ENCODE data around the gene EXOC6B.
"Not testable (repeated sequence)": the region's sequence is repeated elsewhere in the genome, so short reads cannot be mapped to it uniquely, and the experiment has no call there.

EXOC6B gene

DNA sequence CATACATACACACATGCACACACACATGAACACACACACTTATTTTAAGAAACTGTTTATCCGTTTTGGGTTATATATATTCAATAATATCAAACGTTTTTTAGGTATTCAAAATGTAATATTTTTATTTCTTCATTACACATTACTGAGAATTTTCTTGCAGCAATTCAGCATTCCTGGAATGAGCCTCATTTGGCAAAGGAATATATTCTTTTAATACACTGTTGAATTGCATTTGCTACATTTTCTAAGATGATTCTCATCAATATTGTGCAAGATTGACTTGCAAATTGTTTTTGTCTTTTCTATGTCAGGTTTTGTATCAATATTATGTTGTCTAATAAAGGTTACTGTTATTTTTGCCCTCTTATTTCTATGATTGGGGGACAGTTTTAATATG, 402.1 kb downstream of the EXOC6B start:
- no peak overlapping the region for H3K4me3 ChIP-seq (ENCODE audit: low read depth, low read length)
- TF ChIP-seq, protein P1, sequence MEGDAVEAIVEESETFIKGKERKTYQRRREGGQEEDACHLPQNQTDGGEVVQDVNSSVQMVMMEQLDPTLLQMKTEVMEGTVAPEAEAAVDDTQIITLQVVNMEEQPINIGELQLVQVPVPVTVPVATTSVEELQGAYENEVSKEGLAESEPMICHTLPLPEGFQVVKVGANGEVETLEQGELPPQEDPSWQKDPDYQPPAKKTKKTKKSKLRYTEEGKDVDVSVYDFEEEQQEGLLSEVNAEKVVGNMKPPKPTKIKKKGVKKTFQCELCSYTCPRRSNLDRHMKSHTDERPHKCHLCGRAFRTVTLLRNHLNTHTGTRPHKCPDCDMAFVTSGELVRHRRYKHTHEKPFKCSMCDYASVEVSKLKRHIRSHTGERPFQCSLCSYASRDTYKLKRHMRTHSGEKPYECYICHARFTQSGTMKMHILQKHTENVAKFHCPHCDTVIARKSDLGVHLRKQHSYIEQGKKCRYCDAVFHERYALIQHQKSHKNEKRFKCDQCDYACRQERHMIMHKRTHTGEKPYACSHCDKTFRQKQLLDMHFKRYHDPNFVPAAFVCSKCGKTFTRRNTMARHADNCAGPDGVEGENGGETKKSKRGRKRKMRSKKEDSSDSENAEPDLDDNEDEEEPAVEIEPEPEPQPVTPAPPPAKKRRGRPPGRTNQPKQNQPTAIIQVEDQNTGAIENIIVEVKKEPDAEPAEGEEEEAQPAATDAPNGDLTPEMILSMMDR (IDR thresholded peaks at IDR 0.05; ENCODE audit: low read depth, low read length) = no peak

DNA sequence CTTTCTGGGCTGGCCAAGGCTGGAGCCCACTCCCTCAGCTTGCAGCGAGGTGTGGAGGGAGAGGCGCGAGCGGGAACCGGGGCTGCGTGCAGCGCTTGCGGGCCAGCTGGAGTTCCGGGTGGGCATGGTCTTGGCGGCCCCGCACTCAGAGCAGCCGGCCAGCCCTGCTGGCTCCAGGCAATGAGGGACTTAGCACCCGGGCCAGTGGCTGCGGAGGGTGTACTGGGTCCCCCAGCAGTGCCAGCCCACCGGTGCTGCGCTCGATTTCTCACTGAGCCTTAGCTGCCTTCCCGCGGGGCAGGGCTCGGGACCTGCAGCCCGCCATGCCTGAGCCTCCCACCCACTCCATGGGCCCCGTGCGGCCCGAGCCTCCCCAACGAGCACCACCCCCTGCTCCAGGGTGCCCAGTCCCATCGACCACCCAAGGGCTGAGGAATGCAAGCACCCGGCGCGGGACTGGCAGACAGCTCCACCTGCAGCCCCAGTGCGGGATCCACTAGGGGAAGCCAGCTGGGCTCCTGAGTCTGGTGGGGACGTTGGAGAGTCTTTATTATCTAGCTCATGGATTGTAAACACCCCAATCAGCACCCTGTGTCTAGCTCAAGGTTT, 404.0 kb downstream of the EXOC6B start:
- H3K4me3 ChIP-seq (ENCODE audit: low read depth, low read length) = not testable (repeated sequence)

DNA sequence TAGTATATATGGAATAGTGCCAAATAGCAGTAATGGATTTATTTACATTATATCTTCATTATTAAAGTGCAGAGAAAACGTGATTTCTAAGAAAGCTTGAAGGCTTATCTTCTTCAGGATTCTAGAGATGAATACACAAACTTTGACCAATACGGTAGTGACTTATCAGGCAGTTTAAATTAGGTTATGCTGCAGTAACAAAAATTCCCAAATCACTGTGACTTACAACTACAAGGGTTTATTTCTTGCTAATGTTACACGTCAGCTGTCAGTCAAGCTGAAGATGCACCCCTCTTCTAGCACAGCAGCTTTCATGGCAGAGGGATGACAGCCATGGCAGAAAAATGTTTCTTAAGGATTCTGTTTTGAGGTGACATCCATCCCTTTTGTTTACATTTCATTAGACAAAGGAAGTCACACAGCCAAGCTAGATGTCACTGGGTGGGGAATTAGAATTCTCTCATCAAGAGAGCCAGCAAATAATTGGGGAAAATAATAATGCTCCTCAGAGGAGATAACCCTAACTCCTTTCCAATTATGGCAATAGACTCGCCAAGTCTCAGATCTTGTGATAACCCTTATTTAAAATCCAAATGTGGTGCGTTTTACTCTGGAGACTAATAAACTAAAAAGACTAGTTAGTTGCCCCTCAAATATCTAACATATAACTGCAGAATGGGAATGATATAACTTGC, 409.9 kb downstream of the EXOC6B start:
- H3K4me3 ChIP-seq (ENCODE audit: low read depth, low read length) = no peak overlapping the region
- TF ChIP-seq, protein P1 (IDR thresholded peaks at IDR 0.05; ENCODE audit: low read depth, low read length) = no peak

DNA sequence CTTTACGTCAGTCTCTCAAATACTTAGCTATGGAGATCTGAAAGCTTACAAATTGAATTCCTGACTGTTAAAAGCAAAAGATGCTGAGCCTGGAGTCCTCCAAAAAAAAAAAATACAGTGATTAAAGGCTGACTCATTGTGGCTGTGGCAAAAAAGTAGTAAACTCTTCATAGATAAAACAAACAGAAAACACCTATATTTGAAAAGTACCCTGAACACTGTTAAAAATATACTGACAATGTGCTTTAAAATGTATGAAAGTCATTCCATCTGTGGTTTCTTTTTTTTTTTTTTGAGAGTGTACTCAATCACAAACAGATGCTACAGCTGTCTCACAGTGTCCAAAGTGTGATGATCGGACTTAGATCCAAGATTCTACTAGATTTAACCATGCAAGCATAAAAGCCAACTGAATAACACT, 410.6 kb downstream of the EXOC6B start:
- TF ChIP-seq, protein P1 (IDR thresholded peaks at IDR 0.05; ENCODE audit: low read depth, low read length) = no peak
- H3K4me3 ChIP-seq (ENCODE audit: low read depth, low read length) = no peak overlapping the region

DNA sequence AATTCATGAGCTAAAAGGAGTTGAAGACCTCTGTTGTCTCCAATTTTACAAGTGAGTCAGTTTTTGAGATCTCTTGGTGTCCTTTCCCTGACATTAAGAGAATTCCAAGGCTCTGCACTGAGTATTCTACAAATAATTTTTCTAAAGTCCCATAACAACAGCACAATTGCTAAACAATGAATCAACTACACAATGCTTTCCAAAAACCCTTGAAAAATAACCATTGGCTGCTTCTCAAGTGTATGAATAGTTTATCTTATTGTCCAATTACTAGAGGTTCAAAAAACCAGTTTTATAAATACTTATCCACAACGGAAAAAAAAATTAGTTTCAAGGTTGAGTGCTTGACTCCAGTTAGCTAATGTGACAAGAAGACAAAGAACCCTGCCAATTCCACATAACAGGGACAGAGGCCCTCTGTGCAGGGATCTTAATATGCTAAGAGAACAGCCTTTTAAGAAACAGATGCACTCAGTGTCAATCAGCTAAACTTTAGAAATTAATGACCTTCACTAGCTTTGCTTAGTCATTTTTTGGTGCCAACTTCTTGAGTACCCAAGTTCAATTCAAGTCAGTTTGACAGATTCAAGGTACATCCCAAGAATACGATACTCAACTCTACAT, 411.6 kb downstream of the EXOC6B start:
- TF ChIP-seq, protein P1 (IDR thresholded peaks at IDR 0.05; ENCODE audit: low read depth, low read length) = no peak

DNA sequence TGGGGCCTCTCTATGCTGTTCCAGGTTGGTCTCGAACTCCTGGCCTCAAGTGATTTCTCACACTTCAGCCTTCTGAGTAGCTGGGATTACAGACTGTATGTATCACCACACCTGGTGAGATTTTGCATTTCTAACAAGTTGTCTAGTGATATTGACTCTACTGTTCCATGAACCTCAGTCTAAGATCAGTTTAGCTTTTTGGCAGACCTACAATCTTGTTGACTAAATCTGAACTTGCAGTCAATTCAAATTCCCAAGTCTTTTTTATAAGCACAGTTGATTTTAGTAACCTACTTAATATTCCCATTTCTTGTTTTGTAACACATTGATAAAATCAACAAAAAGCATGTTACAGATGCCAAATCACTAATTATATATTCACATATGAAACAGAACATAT, 412.1 kb downstream of the EXOC6B start:
- no peak overlapping the region for H3K4me3 ChIP-seq (ENCODE audit: low read depth, low read length)
- TF ChIP-seq, protein P1 (IDR thresholded peaks at IDR 0.05; ENCODE audit: low read depth, low read length) = no peak

More for the DNA sequence above, 411.6 kb downstream of the EXOC6B start:
- no peak overlapping the region for H3K4me3 ChIP-seq (ENCODE audit: low read depth, low read length)

DNA sequence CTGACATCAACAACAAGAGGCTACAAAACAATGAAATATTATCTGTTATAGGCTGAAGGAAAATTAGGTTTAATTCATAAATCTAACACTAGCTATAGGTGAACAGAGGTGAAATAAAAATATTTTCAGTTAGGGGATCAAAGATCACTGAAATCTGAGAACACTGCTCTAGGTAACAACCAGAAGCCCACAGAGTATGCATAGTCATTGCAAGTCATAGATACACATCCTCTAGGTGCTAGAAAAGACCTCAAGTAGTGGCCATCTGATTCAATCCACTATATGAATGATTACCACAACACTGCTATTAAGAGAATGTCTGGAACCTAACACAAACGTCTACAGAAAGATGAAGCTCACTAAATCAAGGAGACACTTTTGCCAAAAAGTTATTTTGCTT, 413.6 kb downstream of the EXOC6B start:
- TF ChIP-seq, protein P1 (IDR thresholded peaks at IDR 0.05; ENCODE audit: low read depth, low read length) = no peak
- H3K4me3 ChIP-seq (ENCODE audit: low read depth, low read length) = no peak overlapping the region

Data from WI38 (cell line).